ENCODE data around the gene POU6F2.

Gene POU6F2

DNA sequence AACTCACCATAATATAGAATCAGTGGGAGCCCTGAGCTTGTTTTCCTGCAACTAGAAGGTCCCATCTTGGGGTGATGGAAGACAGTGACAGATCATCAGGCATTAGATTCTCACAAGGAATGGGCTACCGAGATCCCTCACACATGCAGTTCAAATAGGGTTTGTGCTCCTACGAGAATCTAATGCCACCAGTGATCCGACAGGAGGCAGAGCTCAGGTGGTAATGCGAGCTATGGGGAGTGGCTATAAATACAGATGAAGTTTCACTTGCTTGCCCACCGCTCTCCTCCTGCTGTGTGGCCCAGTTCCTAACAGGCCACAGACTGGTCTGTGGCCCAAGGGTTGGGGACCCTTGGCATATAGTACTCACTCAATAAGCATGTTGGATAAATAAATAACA is 93.4 kb downstream of the POU6F2 start:
- Histone ChIP-seq H3K36me3 (ENCODE audit: insufficient read depth, low read depth, low read length) (no peaks in the 10 kb centered on the region), H3K9ac (ENCODE audit: low read depth, low read length) (no peak overlapping the region), H3K27me3 (ENCODE audit: insufficient read depth, low read length) (no peaks in the 10 kb centered on the region), H3K9me3 (ENCODE audit: insufficient read depth, low read depth, low read length) (no peaks in the 10 kb centered on the region), H3K4me3 (ENCODE audit: low read length) (no peak overlapping the region), H3K4me1 (ENCODE audit: insufficient read depth, low read length) (peaks cover 10% of the 10 kb centered on the region; the same call in 1 of the 2 replicates), H3K27ac (ENCODE audit: low read length) (no peak overlapping the region)

DNA sequence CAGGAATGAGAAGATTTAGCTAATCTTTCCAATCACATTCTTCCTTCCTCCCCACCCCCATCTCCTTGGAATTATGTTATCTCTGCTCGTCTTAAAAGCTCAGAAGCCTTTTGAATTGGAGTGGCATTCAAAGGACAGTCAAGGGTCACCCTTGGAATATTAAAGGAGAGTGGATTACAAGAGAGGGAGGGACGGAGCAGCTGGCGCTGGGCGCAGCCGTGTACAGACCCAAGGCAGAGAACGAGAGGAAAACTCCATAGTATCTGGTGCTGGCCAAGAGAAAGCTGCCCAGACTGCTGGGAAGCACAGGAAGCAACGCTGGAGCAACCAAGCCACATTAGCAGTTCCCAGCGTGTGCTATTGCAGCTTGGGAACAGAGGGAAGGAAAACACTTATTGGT is 95.7 kb downstream of the POU6F2 start:
- Histone ChIP-seq H3K4me1 (ENCODE audit: insufficient read depth, low read length) (peaks cover 10% of the 10 kb centered on the region; the same call in 1 of the 2 replicates), H3K4me3 (ENCODE audit: low read length) (0 out of 2 replicates have a peak overlapping the region, but pooled peaks have one; percentile 8), H3K27ac (ENCODE audit: low read length) (no peak overlapping the region), H3K9me3 (ENCODE audit: insufficient read depth, low read depth, low read length) (no peaks in the 10 kb centered on the region), H3K9ac (ENCODE audit: low read depth, low read length) (0 out of 2 replicates have a peak overlapping the region, but pooled peaks have one; percentile 2), H3K27me3 (ENCODE audit: insufficient read depth, low read length) (no peaks in the 10 kb centered on the region), H3K36me3 (ENCODE audit: insufficient read depth, low read depth, low read length) (no peaks in the 10 kb centered on the region)

DNA sequence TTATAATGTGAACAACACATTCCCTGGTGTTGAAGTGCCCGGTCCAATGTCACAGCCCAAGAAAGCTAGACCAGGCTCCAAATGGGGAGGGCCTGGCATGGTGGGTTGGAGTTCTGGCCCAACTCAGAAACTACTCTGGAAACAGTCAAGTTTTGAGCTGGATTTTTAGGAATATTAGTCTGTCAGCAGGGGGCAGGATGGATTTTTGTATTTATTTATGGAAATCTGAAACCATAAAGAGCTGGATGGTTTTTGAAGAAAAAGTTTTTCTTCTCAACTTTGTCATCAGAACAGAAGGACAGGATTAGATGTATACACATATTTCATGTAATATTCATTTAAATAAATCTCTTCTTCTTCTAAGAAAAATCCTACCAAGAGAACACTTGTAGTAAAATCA is 97.5 kb downstream of the POU6F2 start:
- no peak overlapping the region for H3K27ac ChIP-seq (ENCODE audit: low read length)
- H3K9me3 ChIP-seq (ENCODE audit: insufficient read depth, low read depth, low read length), result no peaks in the 10 kb centered on the region
- H3K4me1 ChIP-seq (ENCODE audit: insufficient read depth, low read length), result peaks cover 10% of the 10 kb centered on the region; the same call in 1 of the 2 replicates
- no peaks in the 10 kb centered on the region for H3K36me3 ChIP-seq (ENCODE audit: insufficient read depth, low read depth, low read length)
- no peak overlapping the region for H3K4me3 ChIP-seq (ENCODE audit: low read length)
- no peak overlapping the region for H3K9ac ChIP-seq (ENCODE audit: low read depth, low read length)
- H3K27me3 ChIP-seq (ENCODE audit: insufficient read depth, low read length), result no peaks in the 10 kb centered on the region

DNA sequence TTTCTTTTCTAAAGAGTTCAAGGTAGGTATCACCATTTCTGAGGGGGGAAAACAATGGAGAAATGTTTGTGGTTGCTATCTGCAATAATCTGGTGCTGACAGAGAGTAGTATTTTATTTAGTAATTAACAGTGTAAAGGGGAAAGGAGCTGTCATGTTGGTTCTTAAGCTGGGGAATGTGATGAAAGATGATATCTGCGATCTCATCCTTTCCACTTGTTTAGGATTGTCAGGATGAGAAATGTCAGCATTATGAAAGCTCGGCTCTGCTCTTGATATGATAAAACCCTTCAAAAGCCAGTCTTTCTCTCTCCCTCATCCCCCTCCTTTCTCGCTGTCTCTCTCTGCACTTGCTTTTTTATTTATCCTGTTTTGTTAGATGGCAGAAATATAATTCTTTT is 106.1 kb downstream of the POU6F2 start:
- peaks cover 5% of the 10 kb centered on the region; the same call in 1 of the 2 replicates for H3K27me3 ChIP-seq (ENCODE audit: insufficient read depth, low read length)
- H3K4me1 ChIP-seq (ENCODE audit: insufficient read depth, low read length), result peaks cover 17% of the 10 kb centered on the region

DNA sequence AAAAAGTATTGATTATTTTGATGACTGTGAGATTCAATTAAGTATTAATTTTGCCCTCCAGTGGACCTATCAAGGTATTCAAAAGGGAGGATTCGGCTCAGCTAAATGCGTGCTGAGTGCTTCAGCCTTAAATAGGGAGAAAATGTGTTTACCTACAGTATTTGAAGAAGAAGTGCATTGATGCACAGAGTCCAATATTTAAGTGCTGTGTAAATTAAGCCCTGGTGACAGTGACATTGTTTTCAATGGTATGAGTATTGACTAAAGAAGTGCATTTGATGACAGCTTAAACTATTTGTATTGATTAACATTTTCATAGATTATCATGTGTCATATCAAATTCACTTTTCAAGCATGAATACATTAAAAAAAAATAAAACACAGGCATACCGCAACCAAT is 106.6 kb downstream of the POU6F2 start:
- H3K4me3 ChIP-seq (ENCODE audit: low read length), result no peak overlapping the region
- no peaks in the 10 kb centered on the region for H3K36me3 ChIP-seq (ENCODE audit: insufficient read depth, low read depth, low read length)
- no peaks in the 10 kb centered on the region for H3K9me3 ChIP-seq (ENCODE audit: insufficient read depth, low read depth, low read length)
- peaks cover 5% of the 10 kb centered on the region; the same call in 1 of the 2 replicates for H3K27me3 ChIP-seq (ENCODE audit: insufficient read depth, low read length)
- peaks cover 17% of the 10 kb centered on the region for H3K4me1 ChIP-seq (ENCODE audit: insufficient read depth, low read length)
- no peak overlapping the region for H3K27ac ChIP-seq (ENCODE audit: low read length)
- no peak overlapping the region for H3K9ac ChIP-seq (ENCODE audit: low read depth, low read length)

More for the DNA sequence above, 106.1 kb downstream of the POU6F2 start:
- H3K9ac ChIP-seq (ENCODE audit: low read depth, low read length), result no peak overlapping the region
- H3K36me3 ChIP-seq (ENCODE audit: insufficient read depth, low read depth, low read length), result no peaks in the 10 kb centered on the region
- no peak overlapping the region for H3K4me3 ChIP-seq (ENCODE audit: low read length)
- H3K9me3 ChIP-seq (ENCODE audit: insufficient read depth, low read depth, low read length), result no peaks in the 10 kb centered on the region
- H3K27ac ChIP-seq (ENCODE audit: low read length), result no peak overlapping the region

DNA sequence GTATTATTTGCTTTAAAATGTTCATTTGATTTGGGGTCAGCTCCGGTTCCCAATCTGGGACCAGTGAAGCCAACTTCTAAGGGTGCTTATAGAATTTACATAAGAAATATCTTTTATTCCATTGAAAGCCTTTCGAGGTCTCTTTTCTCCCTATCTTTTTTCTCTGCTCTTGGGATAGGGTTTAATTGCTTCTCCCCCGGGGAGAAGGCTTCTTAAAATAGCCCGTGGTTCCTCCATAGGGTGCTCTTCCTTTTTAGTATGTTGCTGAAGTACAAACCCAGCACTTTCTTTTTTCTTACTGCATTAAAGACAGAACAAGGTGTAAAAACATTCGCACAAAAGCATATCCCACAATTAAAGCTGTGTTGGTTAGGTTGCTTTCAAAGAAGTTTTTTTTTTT is 107.5 kb downstream of the POU6F2 start:
- peak overlapping the region; percentile 64 for H3K4me3 ChIP-seq (ENCODE audit: low read length)
- H3K27me3 ChIP-seq (ENCODE audit: insufficient read depth, low read length), result peaks cover 5% of the 10 kb centered on the region; the same call in 1 of the 2 replicates
- no peak overlapping the region for H3K27ac ChIP-seq (ENCODE audit: low read length)
- H3K9ac ChIP-seq (ENCODE audit: low read depth, low read length), result no peak overlapping the region
- no peaks in the 10 kb centered on the region for H3K9me3 ChIP-seq (ENCODE audit: insufficient read depth, low read depth, low read length)
- H3K4me1 ChIP-seq (ENCODE audit: insufficient read depth, low read length), result peaks cover 17% of the 10 kb centered on the region
- H3K36me3 ChIP-seq (ENCODE audit: insufficient read depth, low read depth, low read length), result no peaks in the 10 kb centered on the region

DNA sequence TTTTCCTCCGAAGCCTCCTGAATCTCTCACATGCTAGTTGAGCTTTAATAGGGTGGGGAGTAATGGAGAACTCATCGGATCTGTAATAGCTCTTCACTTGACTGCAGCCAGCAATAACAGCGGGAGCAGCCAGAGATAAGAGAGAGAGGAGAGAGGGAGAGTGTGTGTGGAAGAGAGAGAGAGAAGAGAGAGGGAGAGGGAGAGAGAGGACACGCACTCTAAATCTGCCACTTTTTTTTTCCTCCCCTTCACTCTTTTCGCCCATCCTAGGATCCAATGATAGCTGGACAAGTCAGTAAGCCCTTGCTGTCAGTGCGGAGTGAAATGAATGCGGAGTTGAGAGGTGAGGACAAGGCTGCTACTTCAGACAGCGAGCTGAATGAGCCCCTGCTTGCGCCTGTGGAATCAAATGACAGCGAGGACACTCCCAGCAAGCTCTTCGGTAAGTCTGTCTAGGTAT is 107.9 kb downstream of the POU6F2 start:
- Histone ChIP-seq H3K4me1 (ENCODE audit: insufficient read depth, low read length) (peaks cover 17% of the 10 kb centered on the region), H3K4me3 (ENCODE audit: low read length) (peak overlapping the region; percentile 64), H3K9me3 (ENCODE audit: insufficient read depth, low read depth, low read length) (no peaks in the 10 kb centered on the region), H3K27ac (ENCODE audit: low read length) (no peak overlapping the region), H3K27me3 (ENCODE audit: insufficient read depth, low read length) (peaks cover 5% of the 10 kb centered on the region; the same call in 1 of the 2 replicates), H3K36me3 (ENCODE audit: insufficient read depth, low read depth, low read length) (no peaks in the 10 kb centered on the region), H3K9ac (ENCODE audit: low read depth, low read length) (no peak overlapping the region)

DNA sequence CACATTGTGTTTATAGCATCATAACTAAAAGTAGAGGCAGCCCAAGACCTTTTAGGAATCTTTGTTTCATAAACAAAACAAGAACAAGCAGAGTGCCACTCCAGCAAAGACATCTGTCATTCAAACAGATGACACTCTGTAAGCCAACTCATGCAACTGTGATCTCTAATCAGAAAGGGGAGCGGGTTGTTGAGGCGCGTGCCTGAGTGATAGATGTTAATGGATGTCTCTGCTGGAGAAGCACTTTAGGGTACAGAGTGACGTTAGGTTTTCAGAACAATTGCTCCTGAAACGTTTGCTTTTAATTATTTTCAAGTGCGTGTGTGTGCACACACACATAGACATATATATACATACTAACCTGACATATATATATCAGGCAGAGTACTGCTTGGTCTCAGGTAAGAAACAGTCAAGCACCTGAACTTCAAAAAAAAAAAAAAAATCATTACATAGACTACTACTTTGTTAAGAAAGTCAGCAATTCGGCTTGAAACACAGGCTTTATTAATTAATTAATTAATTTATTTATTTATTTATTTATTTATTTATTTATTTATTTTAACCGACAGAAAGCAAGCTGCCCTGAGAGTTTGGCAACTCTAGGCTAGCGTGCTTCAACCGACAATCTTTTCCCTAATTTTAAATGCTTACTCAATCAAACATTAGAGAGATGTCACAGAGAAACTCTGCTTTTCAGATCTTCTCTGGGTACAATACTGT is 109.1 kb downstream of the POU6F2 start:
- H3K4me3 ChIP-seq (ENCODE audit: low read length), result no peak overlapping the region
- no peaks in the 10 kb centered on the region for H3K9me3 ChIP-seq (ENCODE audit: insufficient read depth, low read depth, low read length)
- H3K36me3 ChIP-seq (ENCODE audit: insufficient read depth, low read depth, low read length), result no peaks in the 10 kb centered on the region
- H3K27me3 ChIP-seq (ENCODE audit: insufficient read depth, low read length), result peaks cover 5% of the 10 kb centered on the region; the same call in 1 of the 2 replicates
- H3K4me1 ChIP-seq (ENCODE audit: insufficient read depth, low read length), result peaks cover 17% of the 10 kb centered on the region
- H3K9ac ChIP-seq (ENCODE audit: low read depth, low read length), result no peak overlapping the region
- no peak overlapping the region for H3K27ac ChIP-seq (ENCODE audit: low read length)

DNA sequence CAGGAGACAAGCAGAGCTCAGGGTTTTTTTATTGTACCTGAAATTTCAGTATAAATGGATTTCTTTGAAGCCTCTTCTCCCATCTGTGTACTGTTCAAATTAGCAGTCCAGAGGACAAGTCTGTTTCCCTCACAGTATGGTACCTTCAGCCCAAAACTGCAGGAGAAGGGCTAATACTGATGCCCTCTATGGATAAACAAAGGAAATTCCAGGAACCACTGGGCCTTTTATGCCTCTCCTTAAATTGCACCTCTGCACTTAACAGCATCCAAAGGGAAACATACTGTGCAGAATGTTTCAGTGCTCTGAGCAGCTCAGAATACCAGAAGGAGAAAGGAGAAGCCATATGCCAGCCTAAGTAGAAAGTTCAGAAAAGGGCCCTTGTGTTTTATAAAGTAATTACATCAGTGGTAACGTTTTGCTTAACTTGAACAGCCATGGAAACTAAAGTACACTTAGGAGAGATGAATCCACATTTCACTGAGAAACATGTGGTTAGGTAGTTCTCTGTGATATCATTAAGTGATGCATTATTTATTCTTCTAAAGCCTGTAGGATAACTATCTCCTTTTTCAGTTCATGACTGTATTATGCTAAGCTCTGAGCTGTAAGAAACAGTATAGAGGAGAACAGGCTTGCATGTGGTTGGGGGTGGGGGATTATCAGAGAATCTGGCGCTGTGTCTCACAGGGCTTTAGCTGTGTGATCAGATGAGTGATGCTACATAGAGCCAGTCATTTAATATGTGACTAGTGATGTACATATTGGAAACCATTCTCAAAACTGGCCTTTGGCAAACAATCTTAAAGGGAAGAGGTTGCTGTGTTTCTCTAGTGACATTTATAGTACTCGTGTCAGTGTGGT is 111.3 kb downstream of the POU6F2 start:
- no peaks in the 10 kb centered on the region for H3K36me3 ChIP-seq (ENCODE audit: insufficient read depth, low read depth, low read length)
- no peak overlapping the region for H3K9ac ChIP-seq (ENCODE audit: low read depth, low read length)
- H3K9me3 ChIP-seq (ENCODE audit: insufficient read depth, low read depth, low read length), result no peaks in the 10 kb centered on the region
- peaks cover 5% of the 10 kb centered on the region; the same call in 1 of the 2 replicates for H3K27me3 ChIP-seq (ENCODE audit: insufficient read depth, low read length)
- H3K27ac ChIP-seq (ENCODE audit: low read length), result no peak overlapping the region
- H3K4me1 ChIP-seq (ENCODE audit: insufficient read depth, low read length), result peaks cover 17% of the 10 kb centered on the region
- H3K4me3 ChIP-seq (ENCODE audit: low read length), result no peak overlapping the region

DNA sequence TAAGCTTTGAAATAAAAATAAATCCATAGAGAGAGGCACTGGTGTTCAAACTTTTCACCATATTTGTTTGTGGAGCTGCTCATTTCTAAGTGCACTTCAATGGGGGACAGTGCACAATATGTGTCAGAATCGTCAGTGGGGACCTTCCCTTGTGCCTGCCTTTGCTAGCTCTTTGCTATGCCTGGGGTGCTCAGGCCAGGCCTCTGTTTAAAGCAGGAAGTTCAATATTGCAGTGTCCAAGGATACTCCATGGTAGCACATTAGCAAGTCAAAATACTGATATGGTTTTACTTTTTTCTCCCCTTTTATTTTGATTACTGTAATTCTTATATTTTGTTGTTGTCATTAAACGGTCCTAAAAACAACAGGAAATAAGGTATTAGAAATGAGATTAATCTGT is 113.4 kb downstream of the POU6F2 start:
- Histone ChIP-seq H3K27ac (ENCODE audit: low read length) (no peak overlapping the region), H3K36me3 (ENCODE audit: insufficient read depth, low read depth, low read length) (no peaks in the 10 kb centered on the region), H3K27me3 (ENCODE audit: insufficient read depth, low read length) (no peaks in the 10 kb centered on the region; the same call in 1 of the 2 replicates), H3K4me3 (ENCODE audit: low read length) (no peak overlapping the region), H3K9ac (ENCODE audit: low read depth, low read length) (no peak overlapping the region), H3K9me3 (ENCODE audit: insufficient read depth, low read depth, low read length) (no peaks in the 10 kb centered on the region), H3K4me1 (ENCODE audit: insufficient read depth, low read length) (peaks cover 1% of the 10 kb centered on the region; the same call in 1 of the 2 replicates)

DNA sequence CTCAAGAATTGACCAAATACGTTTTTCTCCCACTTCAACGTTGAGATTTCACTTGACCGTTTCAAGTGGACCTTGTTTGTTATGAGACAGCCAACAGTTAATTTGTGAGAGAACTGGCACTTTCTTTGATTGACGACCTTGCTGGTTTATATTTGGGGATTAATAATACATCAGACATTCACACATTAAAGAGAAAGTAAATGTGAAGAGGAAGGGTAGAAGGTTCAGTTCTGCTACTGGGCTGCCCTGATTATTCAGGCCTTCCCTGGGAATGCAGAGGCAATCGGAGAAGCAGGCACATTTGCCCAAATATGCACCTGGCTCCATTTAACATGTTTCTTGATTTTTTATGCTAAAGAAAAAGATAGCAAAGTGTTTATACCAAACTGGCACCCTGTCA is 114.1 kb downstream of the POU6F2 start:
- no peak overlapping the region for H3K27ac ChIP-seq (ENCODE audit: low read length)
- H3K9ac ChIP-seq (ENCODE audit: low read depth, low read length), result no peak overlapping the region
- H3K9me3 ChIP-seq (ENCODE audit: insufficient read depth, low read depth, low read length), result no peaks in the 10 kb centered on the region
- H3K36me3 ChIP-seq (ENCODE audit: insufficient read depth, low read depth, low read length), result no peaks in the 10 kb centered on the region
- H3K27me3 ChIP-seq (ENCODE audit: insufficient read depth, low read length), result no peaks in the 10 kb centered on the region; the same call in 1 of the 2 replicates
- H3K4me1 ChIP-seq (ENCODE audit: insufficient read depth, low read length), result no peaks in the 10 kb centered on the region; the same call in 1 of the 2 replicates
- H3K4me3 ChIP-seq (ENCODE audit: low read length), result no peak overlapping the region
